Inferior parietal cortex (tissue), 1 donor: ENCODE measurements around the gene C1orf167.
"Not testable (repeated sequence)": the region's sequence is repeated elsewhere in the genome, so short reads cannot be mapped to it uniquely, and the experiment has no call there.

Experiments used
- DNase-seq: peaks from one replicate; pipeline ENCODE4 v3.0.0-alpha.2; 2016; ENCODE audit errors: extremely low spot score

C1orf167 gene

GRCh38 chr1:11800391-11800755 lies 38.4 kb downstream of the C1orf167 start:
- DNase-seq, result no peak

GRCh38 chr1:11800756-11801433 lies 38.9 kb downstream of the C1orf167 start:
- no peak for DNase-seq

GRCh38 chr1:11802616-11802972 lies 40.6 kb downstream of the C1orf167 start:
- DNase-seq, result no peak

GRCh38 chr1:11802973-11803885 lies 41.2 kb downstream of the C1orf167 start:
- DNase-seq, result peak; percentile 54

GRCh38 chr1:11803924-11804665 lies 42.1 kb downstream of the C1orf167 start:
- not testable (repeated sequence) for DNase-seq

GRCh38 chr1:11804666-11805421 lies 42.9 kb downstream of the C1orf167 start:
- DNase-seq, result no peak

GRCh38 chr1:11805422-11806306 lies 43.7 kb downstream of the C1orf167 start, which contains the start of the genes CLCN6 and MTHFR:
Gene CLCN6, plus strand, starts transcription at chr1:11806191. Its CDS starts 72 bp downstream, at chr1:11806263.
Gene MTHFR, minus strand, starts transcription at chr1:11805964. Its CDS starts 2,848 bp downstream, at chr1:11803116.
- peak; percentile 98 for DNase-seq

GRCh38 chr1:11806307-11806936 lies 44.4 kb downstream of the C1orf167 start:
- peak; percentile 68 for DNase-seq

- no peak for DNase-seq
These were observed 45.1 kb downstream of the C1orf167 start for GRCh38 chr1:11807133-11807532.

- no peak for DNase-seq
These were observed 51.0 kb downstream of the C1orf167 start for GRCh38 chr1:11813021-11813420.

GRCh38 chr1:11817192-11817591 lies 55.2 kb downstream of the C1orf167 start:
- DNase-seq, result no peak

GRCh38 chr1:11822091-11822490 lies 60.1 kb downstream of the C1orf167 start:
- DNase-seq, result no peak

- no peak for DNase-seq
These were observed 61.6 kb downstream of the C1orf167 start for GRCh38 chr1:11823366-11824137.

- no peak for DNase-seq
These were observed 63.1 kb downstream of the C1orf167 start for GRCh38 chr1:11825131-11825530.

GRCh38 chr1:11826946-11827345 lies 65.0 kb downstream of the C1orf167 start:
- no peak for DNase-seq

GRCh38 chr1:11828511-11828910 lies 66.5 kb downstream of the C1orf167 start:
- DNase-seq, result no peak

GRCh38 chr1:11831945-11832725 lies 70.1 kb downstream of the C1orf167 start:
- DNase-seq, result no peak

- DNase-seq, result no peak
These were observed 71.5 kb downstream of the C1orf167 start for GRCh38 chr1:11833497-11833896.
